ENCODE measurements around the gene TMTC1. TPM values are rescaled to one million over a fixed set of nuclear protein-coding genes. Genes with fewer than 3 reads are reported as not detected.

TMTC1 gene
- total RNA-seq, 1 experiment from 2014 or later, result not detected

GRCh38 chr12:29552994-29553748 is 230.6 kb downstream of the TMTC1 start:
- Mint-ChIP-seq H3K4me1 (ENCODE audit: low read depth, unreplicated experiment) (no peaks in the 10 kb centered on the region), H3K27me3 (ENCODE audit: insufficient read depth, unreplicated experiment) (peaks cover 3% of the 10 kb centered on the region), H3K27ac (ENCODE audit: unreplicated experiment) (no peak overlapping the region), H3K36me3 (ENCODE audit: insufficient read depth, unreplicated experiment) (peaks cover under 1% of the 10 kb centered on the region), H3K9me3 (ENCODE audit: unreplicated experiment) (no peaks in the 10 kb centered on the region), H3K4me3 (ENCODE audit: unreplicated experiment) (no peak overlapping the region)
- no peak for TF ChIP-seq CTCF (IDR thresholded peaks at IDR 0.05; ENCODE audit: insufficient read depth in 1 of 2, low read depth in 1 of 2, low read length in 1 of 2, severe bottlenecking in 1 of 2, unreplicated experiment in 1 of 2)
- Histone ChIP-seq H3K9me3 (no peaks in the 10 kb centered on the region), H3K4me1 (no peaks in the 10 kb centered on the region), H3K27me3 (replicated peaks; ENCODE audit: control insufficient read depth, insufficient read depth, low read length) (no peaks in the 10 kb centered on the region), H3K36me3 (ENCODE audit: control insufficient read depth, insufficient read depth, low read length) (no peaks in the 10 kb centered on the region), H3K4me3 (ENCODE audit: low read depth, low read length) (no peak overlapping the region)
- no peak for DNase-seq
- ChIA-PET CTCF (no interaction called here), POLR2A (no interaction called here)
- BruUV-seq (replicated peaks), result no TSS peak
- intact Hi-C loops (cut with micrococcal nuclease; ENCODE audit: unreplicated experiment), result loop anchor here (1.0 to 10.0 kb wide), 6 partner anchors 76 to 1291 kb away; no protein-coding TSS in a partner anchor

DNA sequence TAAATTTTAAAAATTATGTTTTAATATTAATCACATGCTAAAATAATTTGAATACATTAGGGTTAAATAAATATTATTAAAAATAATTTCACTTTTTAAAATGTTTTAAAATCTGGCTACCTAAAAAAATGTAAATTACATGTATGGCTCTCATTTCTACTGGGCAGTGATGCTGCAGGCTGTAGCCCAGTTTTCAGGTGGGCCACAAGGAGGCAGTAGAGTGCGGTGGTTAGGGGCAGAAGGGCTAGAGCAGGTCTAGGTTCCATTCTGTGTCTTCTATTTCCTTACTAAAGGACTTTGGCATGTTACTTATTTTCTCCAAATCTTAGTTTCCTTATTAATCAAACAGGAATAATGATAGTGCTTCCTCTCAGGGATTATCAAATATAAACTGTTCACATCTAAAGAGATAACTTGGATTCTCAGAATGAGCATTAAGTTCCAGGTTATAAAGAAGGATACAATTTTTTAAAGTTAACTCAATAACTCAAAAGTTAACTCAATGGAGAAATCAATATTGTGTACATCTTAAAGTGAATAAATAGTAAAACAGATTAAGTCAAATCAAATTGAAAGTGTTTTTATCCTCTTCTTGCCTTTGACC is 231.3 kb downstream of the TMTC1 start:
- peak; percentile 88 to 92 for TF ChIP-seq CTCF (IDR thresholded peaks at IDR 0.05; ENCODE audit: insufficient read depth in 1 of 2, low read depth in 1 of 2, low read length in 1 of 2, severe bottlenecking in 1 of 2, unreplicated experiment in 1 of 2)
- H3K27me3 ChIP-seq (replicated peaks; ENCODE audit: control insufficient read depth, insufficient read depth, low read length), result no peaks in the 10 kb centered on the region
- no peak overlapping the region for H3K4me3 Mint-ChIP-seq (ENCODE audit: unreplicated experiment)
- H3K36me3 ChIP-seq (ENCODE audit: control insufficient read depth, insufficient read depth, low read length), result no peaks in the 10 kb centered on the region
- no peaks in the 10 kb centered on the region for H3K4me1 ChIP-seq
- intact Hi-C loops (cut with micrococcal nuclease; ENCODE audit: unreplicated experiment), result loop anchor here (1.0 to 10.0 kb wide), 6 partner anchors 76 to 1292 kb away; no protein-coding TSS in a partner anchor
- H3K4me1 Mint-ChIP-seq (ENCODE audit: low read depth, unreplicated experiment), result no peaks in the 10 kb centered on the region
- ChIA-PET POLR2A (no interaction called here), CTCF (no interaction called here)
- BruUV-seq (replicated peaks), result no TSS peak
- peak; percentile 68 to 77 for DNase-seq
- H3K27me3 Mint-ChIP-seq (ENCODE audit: insufficient read depth, unreplicated experiment), result peaks cover 10% of the 10 kb centered on the region
- no peak overlapping the region for H3K27ac Mint-ChIP-seq (ENCODE audit: unreplicated experiment)
- H3K9me3 Mint-ChIP-seq (ENCODE audit: unreplicated experiment), result no peaks in the 10 kb centered on the region
- no peaks in the 10 kb centered on the region for H3K9me3 ChIP-seq
- H3K36me3 Mint-ChIP-seq (ENCODE audit: insufficient read depth, unreplicated experiment), result peaks cover 5% of the 10 kb centered on the region
- H3K4me3 ChIP-seq (ENCODE audit: low read depth, low read length), result no peak overlapping the region

GRCh38 chr12:29551812-29552211 is 231.9 kb downstream of the TMTC1 start:
- no peaks in the 10 kb centered on the region for H3K4me1 Mint-ChIP-seq (ENCODE audit: low read depth, unreplicated experiment)
- BruUV-seq (replicated peaks), result no TSS peak
- CTCF ChIA-PET, result no interaction called here
- Histone ChIP-seq H3K4me1 (no peaks in the 10 kb centered on the region), H3K27me3 (replicated peaks; ENCODE audit: control insufficient read depth, insufficient read depth, low read length) (no peaks in the 10 kb centered on the region), H3K36me3 (ENCODE audit: control insufficient read depth, insufficient read depth, low read length) (no peaks in the 10 kb centered on the region), H3K4me3 (ENCODE audit: low read depth, low read length) (no peak overlapping the region), H3K9me3 (no peaks in the 10 kb centered on the region)
- peaks cover 10% of the 10 kb centered on the region for H3K27me3 Mint-ChIP-seq (ENCODE audit: insufficient read depth, unreplicated experiment)
- no peak for DNase-seq
- no peak overlapping the region for H3K4me3 Mint-ChIP-seq (ENCODE audit: unreplicated experiment)
- H3K36me3 Mint-ChIP-seq (ENCODE audit: insufficient read depth, unreplicated experiment), result peaks cover 5% of the 10 kb centered on the region
- H3K27ac Mint-ChIP-seq (ENCODE audit: unreplicated experiment), result no peak overlapping the region
- TF ChIP-seq CTCF (IDR thresholded peaks at IDR 0.05; ENCODE audit: insufficient read depth in 1 of 2, low read depth in 1 of 2, low read length in 1 of 2, severe bottlenecking in 1 of 2, unreplicated experiment in 1 of 2), result no peak
- intact Hi-C loops (cut with micrococcal nuclease; ENCODE audit: unreplicated experiment), result loop anchor here (1.0 to 10.0 kb wide), 6 partner anchors 77 to 1292 kb away; no protein-coding TSS in a partner anchor
- POLR2A ChIA-PET, result no interaction called here
- H3K9me3 Mint-ChIP-seq (ENCODE audit: unreplicated experiment), result no peaks in the 10 kb centered on the region
